HG02840 (cell line): ENCODE results near the gene BRI3BP.
A peak's percentile ranks its signal among the peaks of the same experiment; 100 is the strongest.
"Not testable (repeated sequence)": the region's sequence is repeated elsewhere in the genome, so short reads cannot be mapped to it uniquely, and the experiment has no call there.

Experiments used
- ATAC-seq: cut with Tn5 transposase; IDR thresholded peaks from one replicate; pipeline ENCODE4 v1.9.1; 2021; ENCODE audit warnings: mild to moderate bottlenecking, moderate library complexity, moderate number of reproducible peaks; ENCODE audit not compliant: unreplicated experiment, low FRiP score

BRI3BP gene

GRCh38 chr12:124971603-124972002 is 21.8 kb upstream of the BRI3BP start:
- no peak for ATAC-seq

- ATAC-seq: no peak
Observed at GRCh38 chr12:124972211-124972610, 21.2 kb upstream of the BRI3BP start.

- ATAC-seq: no peak
Observed at GRCh38 chr12:124975276-124975675, 18.2 kb upstream of the BRI3BP start.

GRCh38 chr12:124976999-124977398 is 16.4 kb upstream of the BRI3BP start:
- no peak for ATAC-seq

- no peak for ATAC-seq
Observed at GRCh38 chr12:124979568-124979967, 13.9 kb upstream of the BRI3BP start.

- ATAC-seq: no peak
Observed at GRCh38 chr12:124980098-124980892, 13.2 kb upstream of the BRI3BP start.

- not testable (repeated sequence) for ATAC-seq
Observed at GRCh38 chr12:124986876-124987275, 6.6 kb upstream of the BRI3BP start.

- peak; percentile 30 for ATAC-seq
Observed at GRCh38 chr12:124992874-124993625, 395 bp upstream of the BRI3BP start.

- no peak for ATAC-seq
Observed at GRCh38 chr12:124994437-124994975, 1.1 kb downstream of the BRI3BP start.

- ATAC-seq: no peak
Observed at GRCh38 chr12:124995200-124995961, 1.9 kb downstream of the BRI3BP start.

GRCh38 chr12:124998705-124999104 is 5.3 kb downstream of the BRI3BP start:
- no peak for ATAC-seq

GRCh38 chr12:125001636-125002035 is 8.2 kb downstream of the BRI3BP start:
- no peak for ATAC-seq

GRCh38 chr12:125003021-125003420 is 9.6 kb downstream of the BRI3BP start:
- ATAC-seq: no peak

GRCh38 chr12:125004621-125005020 is 11.2 kb downstream of the BRI3BP start:
- ATAC-seq: no peak

- no peak for ATAC-seq
Observed at GRCh38 chr12:125005652-125006051, 12.2 kb downstream of the BRI3BP start.

- ATAC-seq: no peak
Observed at GRCh38 chr12:125006365-125006764, 12.9 kb downstream of the BRI3BP start.

GRCh38 chr12:125013816-125014442 is 20.5 kb downstream of the BRI3BP start:
- no peak for ATAC-seq

GRCh38 chr12:125014526-125014925 is 21.1 kb downstream of the BRI3BP start:
- ATAC-seq: no peak

GRCh38 chr12:125015680-125016310 is 22.4 kb downstream of the BRI3BP start:
- ATAC-seq: no peak

GRCh38 chr12:125017801-125018200 is 24.4 kb downstream of the BRI3BP start:
- ATAC-seq: no peak
